GM13976 (cell line): ENCODE results near the gene SDHAF2.

Experiments
- DNase-seq: peaks from one replicate; pipeline ENCODE4 v3.0.0; 2012; ENCODE audit warnings: low spot score
- in situ Hi-C: fragments of 300-500 bp; cut with MboI; formaldehyde crosslinking; loops from one replicate; pipeline ENCODE4 v1.12.0; 2022; ENCODE audit warnings: low sequenced_read_pairs, mixed read lengths, inconsistent platforms; ENCODE audit not compliant: unreplicated experiment
- TF ChIP-seq, protein P1 (sequence below): IDR thresholded peaks from 2 replicates; pipeline ENCODE4 v1.5.1; 2012; ENCODE audit warnings: borderline replicate concordance, mild to moderate bottlenecking; ENCODE audit not compliant: insufficient read depth; ENCODE audit errors: extremely low read depth, missing control alignments, control extremely low read depth

The SDHAF2 gene

DNA sequence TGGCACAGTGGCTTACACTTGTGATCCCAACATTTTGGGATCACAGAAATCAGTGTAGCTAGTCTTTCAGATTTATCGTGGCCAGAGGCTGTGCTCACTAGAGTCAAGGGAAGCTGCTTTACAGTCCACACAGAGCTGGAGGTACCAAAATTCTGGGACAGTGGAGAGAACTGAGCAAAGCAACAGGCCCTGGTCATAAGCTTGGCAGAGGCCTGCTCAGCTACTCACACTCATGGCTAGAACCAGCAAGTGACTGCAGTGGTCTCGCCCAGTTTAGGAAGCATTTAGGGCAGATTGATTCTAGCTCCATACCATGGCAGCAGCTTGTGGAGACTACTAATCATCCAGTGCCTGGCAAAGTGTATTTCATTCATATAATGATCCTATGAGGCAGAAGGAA lies 28.8 kb upstream of the SDHAF2 start:
- in situ Hi-C loops: no loop called here
- DNase-seq: no peak
- TF ChIP-seq, protein P1, sequence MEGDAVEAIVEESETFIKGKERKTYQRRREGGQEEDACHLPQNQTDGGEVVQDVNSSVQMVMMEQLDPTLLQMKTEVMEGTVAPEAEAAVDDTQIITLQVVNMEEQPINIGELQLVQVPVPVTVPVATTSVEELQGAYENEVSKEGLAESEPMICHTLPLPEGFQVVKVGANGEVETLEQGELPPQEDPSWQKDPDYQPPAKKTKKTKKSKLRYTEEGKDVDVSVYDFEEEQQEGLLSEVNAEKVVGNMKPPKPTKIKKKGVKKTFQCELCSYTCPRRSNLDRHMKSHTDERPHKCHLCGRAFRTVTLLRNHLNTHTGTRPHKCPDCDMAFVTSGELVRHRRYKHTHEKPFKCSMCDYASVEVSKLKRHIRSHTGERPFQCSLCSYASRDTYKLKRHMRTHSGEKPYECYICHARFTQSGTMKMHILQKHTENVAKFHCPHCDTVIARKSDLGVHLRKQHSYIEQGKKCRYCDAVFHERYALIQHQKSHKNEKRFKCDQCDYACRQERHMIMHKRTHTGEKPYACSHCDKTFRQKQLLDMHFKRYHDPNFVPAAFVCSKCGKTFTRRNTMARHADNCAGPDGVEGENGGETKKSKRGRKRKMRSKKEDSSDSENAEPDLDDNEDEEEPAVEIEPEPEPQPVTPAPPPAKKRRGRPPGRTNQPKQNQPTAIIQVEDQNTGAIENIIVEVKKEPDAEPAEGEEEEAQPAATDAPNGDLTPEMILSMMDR: no peak

- DNase-seq: no peak
- TF ChIP-seq, protein P1: no peak
- in situ Hi-C loops: no loop called here
Measured at GRCh38 chr11:61401573-61401972, 28.4 kb upstream of the SDHAF2 start.

- TF ChIP-seq, protein P1: no peak
- in situ Hi-C loops: no loop called here
- DNase-seq: no peak
Measured at GRCh38 chr11:61403658-61404057, 26.3 kb upstream of the SDHAF2 start.

GRCh38 chr11:61404103-61404502 lies 25.8 kb upstream of the SDHAF2 start:
- in situ Hi-C loops: no loop called here
- TF ChIP-seq, protein P1: no peak

GRCh38 chr11:61404641-61405040 lies 25.3 kb upstream of the SDHAF2 start:
- DNase-seq: no peak
- in situ Hi-C loops: no loop called here
- TF ChIP-seq, protein P1: no peak

More at GRCh38 chr11:61404103-61404502, 25.8 kb upstream of the SDHAF2 start:
- DNase-seq: no peak

DNA sequence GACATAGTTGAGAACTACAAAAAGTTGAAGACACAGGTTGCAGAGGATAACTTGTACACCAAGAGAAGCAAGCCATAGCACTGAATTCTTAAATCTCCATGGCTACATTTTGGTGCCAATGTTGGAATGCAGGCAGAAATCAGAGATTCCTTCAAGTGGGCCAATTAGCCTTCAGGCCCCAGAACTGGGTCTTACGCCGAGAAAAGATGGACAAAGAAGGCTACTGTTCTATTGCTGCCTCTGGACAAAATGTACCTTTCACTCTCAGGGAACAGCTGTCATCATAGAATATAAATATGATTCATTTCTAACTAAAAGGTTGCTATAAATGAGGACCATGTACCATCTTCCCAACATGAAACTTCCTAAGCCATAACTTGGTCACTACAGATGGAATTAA lies 23.9 kb upstream of the SDHAF2 start:
- TF ChIP-seq, protein P1: no peak
- in situ Hi-C loops: no loop called here
- no peak for DNase-seq
